Sigmoid colon (tissue), 7 donors: ENCODE data around the gene SQOR. TPM values are rescaled to one million over a fixed set of nuclear protein-coding genes. Genes with fewer than 3 reads are reported as not detected.

Experiments
- polyA plus RNA-seq, 3 donors: library from polyadenylated mRNA; stranded (reverse); fragments of 200-250 nt; gene quantifications; one replicate each; pipeline ENCODE4 v1.2.3, GENCODE V29; 2013
- small RNA-seq, 3 donors: library from RNA; depleted of rRNA; stranded (forward); fragments of <200 nt; gene quantifications; one replicate each; pipeline ENCODE3, GENCODE V24; 2016
- total RNA-seq, 4 donors: library from RNA; depleted of rRNA; stranded (reverse); fragments of >200 nt; gene quantifications; one replicate each; pipeline ENCODE4 v1.1.0, GENCODE V29; 2016
- donor health status: healthy with polysubstance abuse.
- donor health status: Bipolar disorder and iron deficiency.
- donor health status: healthy.

Gene SQOR
- total and polyA plus RNA-seq, 7 donors, result 60.4 to 415 (median 83.4) TPM

Small RNA genes within 50 kb of the gene (small RNA-seq; reads per million reads assigned to genes)
- 0 reads per million in 3 donors for gene RF00019

Other genes with a start within 250 kb of the SQOR start
- gene SLC30A4, start 112.3 kb upstream of the SQOR start, total RNA-seq, result 10 to 100 TPM in 1 of 4 donors, 1 to 10 TPM in 3; 9.2 to 11.6 (median 9.6) TPM
- 1 to 10 TPM; 3.3 to 7.2 (median 3.6) TPM for gene SLC30A4, start 112.3 kb upstream of the SQOR start, polyA plus RNA-seq
- gene BLOC1S6, start 47.6 kb upstream of the SQOR start, total RNA-seq, result 10 to 100 TPM; 40.2 to 89.1 (median 74.7) TPM
- 10 to 100 TPM; 23.2 to 26.4 (median 25.7) TPM for gene BLOC1S6, start 47.6 kb upstream of the SQOR start, polyA plus RNA-seq